Endothelial cell of umbilical vein (primary cell): ENCODE results near the gene PTPN14. TPM values are rescaled to one million over a fixed set of nuclear protein-coding genes. Genes with fewer than 3 reads are reported as not detected.

Experiments used
- BruUV-seq: library from RNA; stranded (reverse); fragments of 400-500 nt; replicated peaks from 2 replicates; lab custom pipeline; 2021; lab: Mats Ljungman, UMichigan
- CTCF ChIA-PET: fragments of 300-600, 350-600 bp; sonication (Branson Sonifier 250); formaldehyde crosslinking; loops from one replicate; lab custom pipeline; 2021; ENCODE audit warnings: antibody characterized with exemption, inconsistent platforms; lab: Charles Lee
- POLR2A ChIA-PET: fragments of 300-600, 350-600 bp; sonication (Branson Sonifier 250); formaldehyde crosslinking; loops from one replicate; lab custom pipeline; 2021; ENCODE audit warnings: antibody characterized with exemption, inconsistent platforms; lab: Charles Lee
- DNase-seq: peaks from one replicate; pipeline ENCODE4 v3.0.0-alpha.2; 2011; ENCODE audit warnings: low read depth, low spot score
- FAIRE-seq: peaks from 2 replicates; lab custom pipeline; 2011; peaks lifted over from hg19 to GRCh38; lab: Jason Lieb, UNC
- H2AFZ ChIP-seq: 2 replicates; pipeline ENCODE4 v1.6.0; 2012; ENCODE audit warnings: low read depth, low read length, control low read depth, inconsistent platforms
- H3K27ac ChIP-seq: 2 replicates; pipeline ENCODE4 v1.5.1; 2011; ENCODE audit warnings: low read depth, mild to moderate bottlenecking, control low read depth, low read length, moderate library complexity; ENCODE audit not compliant: insufficient read depth
- H3K27me3 ChIP-seq, 2 experiments: 2 replicates each; pipeline versions ENCODE4 v1.6.0 to v1.6.1; 2011; ENCODE audit warnings: low read length in 2 of 2, mixed read lengths in 1 of 2; ENCODE audit not compliant: control insufficient read depth in 2 of 2, insufficient read depth in 2 of 2
- H3K36me3 ChIP-seq, 2 experiments: 2 replicates in 1 of 2; 3 replicates in 1 of 2; pipeline ENCODE4 v1.5.1; 2011; ENCODE audit warnings: low read length in 2 of 2, mild to moderate bottlenecking in 1 of 2, moderate library complexity in 1 of 2; ENCODE audit not compliant: control insufficient read depth in 2 of 2, insufficient read depth in 2 of 2; ENCODE audit errors: extremely low read depth in 1 of 2
- H3K4me1 ChIP-seq: 3 replicates; pipeline ENCODE4 v1.5.1; 2011; ENCODE audit warnings: mild to moderate bottlenecking, low read length; ENCODE audit not compliant: control insufficient read depth, insufficient read depth; ENCODE audit errors: extremely low read depth
- H3K4me2 ChIP-seq: 2 replicates; pipeline ENCODE4 v1.6.1; 2011; ENCODE audit warnings: low read length, control low read depth, mixed read lengths; ENCODE audit not compliant: insufficient read depth
- H3K4me3 ChIP-seq, 3 experiments: fragments of 200-600 bp in 1 of 3; sonication (generic), shearing (Covaris generic) in 1 of 3; replicated peaks in 1 of 3; 2 replicates each; pipeline ENCODE4 v1.5.1; 2011 to 2016; ENCODE audit warnings: control low read depth in 3 of 3, low read length in 3 of 3, mild to moderate bottlenecking in 2 of 3, inconsistent platforms in 1 of 3, low read depth in 1 of 3, moderate library complexity in 1 of 3; ENCODE audit not compliant: insufficient read depth in 1 of 3
- H3K79me2 ChIP-seq: 2 replicates; pipeline ENCODE4 v1.6.0; 2012; ENCODE audit warnings: low read length, inconsistent platforms; ENCODE audit not compliant: control insufficient read depth, insufficient read depth
- H3K9ac ChIP-seq: replicated peaks from 2 replicates; pipeline ENCODE3; 2011; ENCODE audit warnings: low read length, control low read depth; ENCODE audit not compliant: insufficient read depth; ENCODE audit errors: extremely low read depth
- H3K9me1 ChIP-seq: replicated peaks from 3 replicates; pipeline ENCODE4 v1.6.0; 2011; ENCODE audit warnings: mild to moderate bottlenecking, low read length; ENCODE audit not compliant: control insufficient read depth, insufficient read depth; ENCODE audit errors: extremely low read depth
- H3K9me3 ChIP-seq: replicated peaks from 2 replicates; pipeline ENCODE4 v1.5.1; 2012; ENCODE audit warnings: low read length, inconsistent platforms; ENCODE audit not compliant: control insufficient read depth, insufficient read depth
- H4K20me1 ChIP-seq: replicated peaks from 2 replicates; pipeline ENCODE3; 2011; ENCODE audit warnings: mild to moderate bottlenecking, low read length; ENCODE audit not compliant: control insufficient read depth, insufficient read depth; ENCODE audit errors: extremely low read depth
- EZH2 ChIP-seq: IDR thresholded peaks from 2 replicates; pipeline ENCODE4 v1.6.1; 2012; ENCODE audit warnings: borderline replicate concordance, low read depth, mild to moderate bottlenecking, moderate library complexity, low read length, inconsistent platforms; ENCODE audit not compliant: severe bottlenecking
- FOS ChIP-seq: IDR thresholded peaks from 2 replicates; pipeline ENCODE4 v1.6.1; 2011; ENCODE audit warnings: mild to moderate bottlenecking, low read length, moderate library complexity, borderline replicate concordance; ENCODE audit not compliant: insufficient read depth
- GATA2 ChIP-seq: IDR thresholded peaks from 2 replicates; pipeline ENCODE4 v1.7.0; 2011; ENCODE audit warnings: low read depth, mild to moderate bottlenecking, moderate library complexity, mixed read lengths, low read length; ENCODE audit not compliant: insufficient read length, insufficient read depth
- JUN ChIP-seq: IDR thresholded peaks from 2 replicates; pipeline ENCODE4 v1.6.1; 2011; ENCODE audit warnings: borderline replicate concordance, low read depth; ENCODE audit not compliant: insufficient read length, insufficient read depth
- MYC ChIP-seq: IDR thresholded peaks from one replicate; pipeline ENCODE4 v1.6.1; 2011; ENCODE audit warnings: mild to moderate bottlenecking, low read depth, low read length
- POLR2A ChIP-seq: IDR thresholded peaks from 2 replicates; pipeline ENCODE4 v1.6.1; 2012; ENCODE audit warnings: low read depth, mild to moderate bottlenecking, control low read depth, low read length
- POLR2AphosphoS5 ChIP-seq: IDR thresholded peaks from 2 replicates; pipeline ENCODE4 v1.6.1; 2012; ENCODE audit warnings: low read depth, mild to moderate bottlenecking, control low read depth, low read length, moderate library complexity; ENCODE audit not compliant: insufficient read depth
- dilution Hi-C: fragments of 300-500 bp; cut with MboI; formaldehyde crosslinking; loops from one replicate; pipeline ENCODE4 v1.15.0; 2019; ENCODE audit warnings: low sequenced_read_pairs; ENCODE audit not compliant: extremely low pct_ligation_motif_present
- intact Hi-C: fragments of 100-400 bp; cut with micrococcal nuclease; formaldehyde crosslinking; loops from one replicate; pipeline ENCODE4 v1.10.0; 2022
- polyA plus RNA-seq, 4 experiments: library from polyadenylated mRNA; depleted of rRNA in 3 of 4; stranded (reverse) in 3 of 4; unstranded in 1 of 4; fragments of >200 nt; gene quantifications; 2 replicates each; pipeline versions ENCODE4 v1.2.1 to v1.2.3, GENCODE V29; 2011 to 2012; ENCODE audit warnings: missing spikeins in 1 of 4
- total RNA-seq: library from RNA; stranded (reverse); gene quantifications from 2 replicates; pipeline ENCODE4 v1.2.3, GENCODE V29; 2021
- TF ChIP-seq, protein P1 (sequence below): IDR thresholded peaks from 2 replicates; pipeline ENCODE4 v1.6.1; 2011; ENCODE audit not compliant: insufficient read depth, insufficient read length
- TF ChIP-seq, protein P2 (sequence below), 2 donors: IDR thresholded peaks; 1 replicate in 1 of 2; 2 replicates in 1 of 2; pipeline ENCODE4 v1.5.1; 2011; ENCODE audit warnings: low read length in 2 of 2, mild to moderate bottlenecking in 2 of 2, moderate library complexity in 2 of 2, control low read depth in 1 of 2, inconsistent platforms in 1 of 2, low read depth in 1 of 2; ENCODE audit not compliant: insufficient read depth in 1 of 2; ENCODE audit errors: extremely low read depth in 1 of 2

The PTPN14 gene
- total and polyA plus RNA-seq, 2 donors (not counting 3 experiments of a cell fraction or from before 2014, with no cell fraction given) = 18.5 to 93.0 TPM

DNA sequence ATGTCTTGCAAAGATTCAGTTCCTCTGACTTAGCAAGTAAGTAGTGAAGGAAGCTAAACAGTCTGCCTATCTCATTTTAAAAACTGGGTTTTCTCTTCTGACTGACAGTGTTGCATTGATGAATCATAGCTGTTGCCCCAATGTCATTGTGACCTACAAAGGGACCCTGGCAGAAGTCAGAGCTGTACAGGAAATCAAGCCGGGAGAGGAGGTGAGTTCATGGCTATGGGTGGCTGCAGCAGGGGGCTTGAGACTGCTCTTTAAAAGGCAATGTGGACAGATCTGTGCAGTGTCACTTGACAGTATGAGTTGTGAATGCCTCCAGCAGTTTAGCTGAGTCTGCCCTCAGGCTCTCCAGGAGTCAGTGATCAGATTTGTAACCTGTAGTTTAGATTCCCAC, 223.9 kb downstream of the PTPN14 start:
- TF ChIP-seq FOS = peak; percentile 56
- TF ChIP-seq EZH2 = no peak
- ChIA-PET CTCF (interaction anchor here (0.7 to 11.6 kb wide), 20 partner anchors 8 to 1206 kb away, joined by 3 to 671 read pairs (median 12); no protein-coding TSS in a partner anchor), POLR2A (no interaction called here)
- Histone ChIP-seq H3K9me3 (no peaks in the 10 kb centered on the region), H3K4me1 (peaks cover 9% of the 10 kb centered on the region), H2AFZ (no peak overlapping the region), H3K36me3 (no peaks in the 10 kb centered on the region), H3K4me3 (no peak overlapping the region), H3K79me2 (no peaks in the 10 kb centered on the region), H3K27ac (no peak overlapping the region), H3K9me1 (no peaks in the 10 kb centered on the region), H3K4me2 (no peak overlapping the region), H3K9ac (no peak overlapping the region), H4K20me1 (no peaks in the 10 kb centered on the region), H3K27me3 (no peaks in the 10 kb centered on the region)
- BruUV-seq = no TSS peak
- peak; percentile 29 for DNase-seq
- dilution Hi-C loops = loop anchor here (25.0 kb wide), 1 partner anchor 260 kb away; no protein-coding TSS in a partner anchor
- intact Hi-C loops = no loop called here
- peak; percentile 61 for FAIRE-seq

DNA sequence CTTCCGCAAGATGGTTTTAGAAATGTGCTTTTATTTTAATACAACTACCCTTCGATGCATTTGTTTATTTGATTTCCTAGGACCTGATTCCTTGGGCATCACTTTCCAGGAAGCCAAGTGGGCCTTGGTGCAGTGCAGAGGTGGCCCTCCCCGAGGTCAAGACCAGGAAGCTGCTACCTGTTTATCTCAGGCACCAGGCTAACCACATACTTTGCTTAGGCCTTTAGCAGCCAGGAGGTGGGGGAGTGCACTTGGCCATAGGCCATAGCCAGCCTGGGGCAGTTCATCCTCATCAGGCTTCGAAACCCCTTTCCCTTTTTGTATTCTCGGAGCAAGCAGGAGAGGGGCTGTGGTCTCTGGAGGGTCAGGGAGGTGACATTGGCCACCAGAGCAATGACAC, 225.0 kb downstream of the PTPN14 start:
- BruUV-seq = no TSS peak
- Histone ChIP-seq H3K9me1 (no peaks in the 10 kb centered on the region), H3K9ac (no peak overlapping the region), H3K9me3 (no peaks in the 10 kb centered on the region), H4K20me1 (no peaks in the 10 kb centered on the region), H3K36me3 (no peaks in the 10 kb centered on the region), H3K27ac (no peak overlapping the region), H3K4me3 (no peak overlapping the region), H3K27me3 (no peaks in the 10 kb centered on the region), H2AFZ (no peak overlapping the region), H3K4me2 (no peak overlapping the region), H3K79me2 (no peaks in the 10 kb centered on the region), H3K4me1 (peaks cover 9% of the 10 kb centered on the region)
- no peak for TF ChIP-seq POLR2A
- TF ChIP-seq, protein P1, sequence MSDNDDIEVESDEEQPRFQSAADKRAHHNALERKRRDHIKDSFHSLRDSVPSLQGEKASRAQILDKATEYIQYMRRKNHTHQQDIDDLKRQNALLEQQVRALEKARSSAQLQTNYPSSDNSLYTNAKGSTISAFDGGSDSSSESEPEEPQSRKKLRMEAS = no peak
- no peak for TF ChIP-seq GATA2
- TF ChIP-seq MYC = no peak
- TF ChIP-seq JUN = no peak
- no peak for TF ChIP-seq POLR2AphosphoS5
- no peak for TF ChIP-seq FOS
- TF ChIP-seq, protein P2, sequence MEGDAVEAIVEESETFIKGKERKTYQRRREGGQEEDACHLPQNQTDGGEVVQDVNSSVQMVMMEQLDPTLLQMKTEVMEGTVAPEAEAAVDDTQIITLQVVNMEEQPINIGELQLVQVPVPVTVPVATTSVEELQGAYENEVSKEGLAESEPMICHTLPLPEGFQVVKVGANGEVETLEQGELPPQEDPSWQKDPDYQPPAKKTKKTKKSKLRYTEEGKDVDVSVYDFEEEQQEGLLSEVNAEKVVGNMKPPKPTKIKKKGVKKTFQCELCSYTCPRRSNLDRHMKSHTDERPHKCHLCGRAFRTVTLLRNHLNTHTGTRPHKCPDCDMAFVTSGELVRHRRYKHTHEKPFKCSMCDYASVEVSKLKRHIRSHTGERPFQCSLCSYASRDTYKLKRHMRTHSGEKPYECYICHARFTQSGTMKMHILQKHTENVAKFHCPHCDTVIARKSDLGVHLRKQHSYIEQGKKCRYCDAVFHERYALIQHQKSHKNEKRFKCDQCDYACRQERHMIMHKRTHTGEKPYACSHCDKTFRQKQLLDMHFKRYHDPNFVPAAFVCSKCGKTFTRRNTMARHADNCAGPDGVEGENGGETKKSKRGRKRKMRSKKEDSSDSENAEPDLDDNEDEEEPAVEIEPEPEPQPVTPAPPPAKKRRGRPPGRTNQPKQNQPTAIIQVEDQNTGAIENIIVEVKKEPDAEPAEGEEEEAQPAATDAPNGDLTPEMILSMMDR (IDR thresholded peaks at IDR 0.05; ENCODE audit: extremely low read depth in 1 of 2, insufficient read depth in 1 of 2, low read depth in 1 of 2, low read length in 2 of 2) = no peak
- no peak for TF ChIP-seq EZH2
- POLR2A ChIA-PET = no interaction called here
- CTCF ChIA-PET = interaction anchor here (3.6 to 11.6 kb wide), 5 partner anchors 11 to 952 kb away, joined by 20 to 671 read pairs (median 85); no protein-coding TSS in a partner anchor
- dilution Hi-C loops (loop anchor here (25.0 kb wide), 1 partner anchor 261 kb away; no protein-coding TSS in a partner anchor), intact Hi-C loops (no loop called here)
- no peak for FAIRE-seq
- DNase-seq = no peak
